GM10248 (cell line): ENCODE measurements around the gene SHROOM3.

ENCODE experiments used
- CTCF ChIA-PET: fragments of 300-600 bp; sonication (Branson Sonifier 250); formaldehyde crosslinking; extraction: SDS; loops from one replicate; lab custom pipeline; 2021; ENCODE audit warnings: antibody characterized with exemption; lab: Yijun Ruan, JAX
- POLR2A ChIA-PET: fragments of 350-650 bp; sonication (Branson Sonifier 250); formaldehyde crosslinking; extraction: SDS; loops from one replicate; lab custom pipeline; 2020; ENCODE audit warnings: antibody characterized with exemption; lab: Yijun Ruan, JAX
- DNase-seq: peaks from one replicate; pipeline ENCODE4 v3.0.0; 2012; ENCODE audit errors: extremely low spot score
- TF ChIP-seq, protein P1 (sequence below): IDR thresholded peaks from 2 replicates; pipeline ENCODE4 v1.5.1; 2012; ENCODE audit warnings: mild to moderate bottlenecking, low read depth; ENCODE audit errors: extremely low read depth, missing control alignments, control extremely low read depth

The SHROOM3 gene

DNA sequence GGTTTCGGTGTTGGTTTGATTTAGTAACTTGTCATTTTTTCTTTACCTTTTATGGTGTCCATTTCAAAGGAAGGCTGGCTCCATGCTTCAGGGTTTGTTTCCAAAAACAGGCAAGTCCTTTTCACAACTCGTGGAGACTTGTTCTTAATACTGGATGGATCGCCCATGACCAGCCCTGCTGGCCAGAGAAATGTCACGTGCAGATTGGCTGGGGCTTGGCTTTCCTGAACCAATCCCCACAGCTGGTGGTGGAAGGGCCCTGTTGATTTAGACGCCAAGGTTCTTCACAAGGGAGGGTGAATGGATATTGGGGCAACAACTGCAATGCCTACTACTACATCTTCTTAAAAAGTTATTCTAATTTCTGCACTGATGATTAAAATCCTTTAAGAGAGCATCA, 92.6 kb downstream of the SHROOM3 start:
- no peak for DNase-seq
- CTCF ChIA-PET, result no interaction called here
- TF ChIP-seq, protein P1, sequence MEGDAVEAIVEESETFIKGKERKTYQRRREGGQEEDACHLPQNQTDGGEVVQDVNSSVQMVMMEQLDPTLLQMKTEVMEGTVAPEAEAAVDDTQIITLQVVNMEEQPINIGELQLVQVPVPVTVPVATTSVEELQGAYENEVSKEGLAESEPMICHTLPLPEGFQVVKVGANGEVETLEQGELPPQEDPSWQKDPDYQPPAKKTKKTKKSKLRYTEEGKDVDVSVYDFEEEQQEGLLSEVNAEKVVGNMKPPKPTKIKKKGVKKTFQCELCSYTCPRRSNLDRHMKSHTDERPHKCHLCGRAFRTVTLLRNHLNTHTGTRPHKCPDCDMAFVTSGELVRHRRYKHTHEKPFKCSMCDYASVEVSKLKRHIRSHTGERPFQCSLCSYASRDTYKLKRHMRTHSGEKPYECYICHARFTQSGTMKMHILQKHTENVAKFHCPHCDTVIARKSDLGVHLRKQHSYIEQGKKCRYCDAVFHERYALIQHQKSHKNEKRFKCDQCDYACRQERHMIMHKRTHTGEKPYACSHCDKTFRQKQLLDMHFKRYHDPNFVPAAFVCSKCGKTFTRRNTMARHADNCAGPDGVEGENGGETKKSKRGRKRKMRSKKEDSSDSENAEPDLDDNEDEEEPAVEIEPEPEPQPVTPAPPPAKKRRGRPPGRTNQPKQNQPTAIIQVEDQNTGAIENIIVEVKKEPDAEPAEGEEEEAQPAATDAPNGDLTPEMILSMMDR, result no peak
- POLR2A ChIA-PET, result no interaction called here

DNA sequence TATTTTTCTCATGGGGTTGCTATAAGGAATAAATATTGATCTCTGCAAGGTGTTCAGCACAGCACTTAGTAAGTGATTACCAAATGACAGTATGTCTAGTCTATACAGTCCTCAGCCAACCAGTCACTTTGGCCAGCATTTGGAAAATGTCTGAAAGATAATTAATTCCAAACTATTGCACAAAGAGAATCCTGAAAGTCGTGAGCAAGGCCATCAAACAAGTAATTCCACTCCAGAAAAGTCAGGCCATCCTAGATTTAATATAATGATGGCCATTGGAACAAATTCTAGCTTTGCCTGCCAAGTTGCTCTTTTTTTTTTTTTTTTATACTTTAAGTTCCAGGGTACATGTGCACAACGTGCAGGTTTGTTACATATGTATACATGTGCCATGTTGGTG, 96.6 kb downstream of the SHROOM3 start:
- POLR2A ChIA-PET, result no interaction called here
- TF ChIP-seq, protein P1, result no peak

DNA sequence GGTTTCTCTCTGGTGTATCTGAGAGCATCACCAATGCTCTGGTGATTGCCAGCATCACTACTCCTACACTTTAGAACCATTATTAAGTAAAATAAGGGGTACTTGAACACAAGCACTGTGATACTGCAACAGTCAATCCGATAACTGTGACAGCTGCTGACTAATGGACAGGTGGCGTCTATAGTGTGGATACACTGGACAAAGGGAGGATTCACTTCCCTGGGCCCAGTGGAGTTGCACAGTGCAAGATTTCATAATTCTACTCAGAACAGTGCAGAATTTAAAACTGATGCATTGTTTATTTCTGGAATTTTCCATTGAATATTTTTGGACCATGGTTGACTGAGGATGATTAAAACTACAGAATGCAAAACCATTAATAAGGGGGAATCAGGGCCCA, 97.8 kb downstream of the SHROOM3 start:
- ChIA-PET POLR2A (no interaction called here), CTCF (interaction anchor here (1.0 to 1.2 kb wide), 2 partner anchors 10 to 12 kb away, joined by 3 read pairs; no protein-coding TSS in a partner anchor)
- TF ChIP-seq, protein P1, result no peak
- no peak for DNase-seq

More for the DNA sequence above, 96.6 kb downstream of the SHROOM3 start:
- CTCF ChIA-PET, result interaction anchor here (2.1 kb wide), 1 partner anchor 11 kb away, joined by 10 read pairs; no protein-coding TSS in a partner anchor
- no peak for DNase-seq

DNA sequence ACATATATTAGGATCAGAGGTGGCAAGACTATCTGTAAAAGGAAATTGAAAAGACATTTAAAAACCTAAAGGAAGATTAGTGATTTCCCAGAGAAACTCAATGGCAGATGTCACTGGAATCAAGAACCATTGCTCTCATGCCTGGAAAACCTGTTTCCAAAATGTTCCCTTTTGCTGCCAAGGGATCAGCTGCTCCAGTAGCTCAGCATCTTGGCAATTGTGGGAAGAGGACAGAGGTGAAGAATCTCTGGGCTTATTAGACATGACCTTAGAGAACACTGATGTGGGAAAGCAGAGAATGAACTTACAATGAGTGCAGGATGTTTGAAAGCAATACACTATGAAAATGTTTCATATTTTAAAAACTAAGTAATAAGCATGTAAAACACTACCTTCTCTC, 98.3 kb downstream of the SHROOM3 start:
- CTCF ChIA-PET, result interaction anchor here (1.0 to 1.4 kb wide), 3 partner anchors 11 to 23 kb away, joined by 3 to 4 read pairs (median 3); no protein-coding TSS in a partner anchor
- DNase-seq, result no peak
- POLR2A ChIA-PET, result no interaction called here
- TF ChIP-seq, protein P1, result no peak

DNA sequence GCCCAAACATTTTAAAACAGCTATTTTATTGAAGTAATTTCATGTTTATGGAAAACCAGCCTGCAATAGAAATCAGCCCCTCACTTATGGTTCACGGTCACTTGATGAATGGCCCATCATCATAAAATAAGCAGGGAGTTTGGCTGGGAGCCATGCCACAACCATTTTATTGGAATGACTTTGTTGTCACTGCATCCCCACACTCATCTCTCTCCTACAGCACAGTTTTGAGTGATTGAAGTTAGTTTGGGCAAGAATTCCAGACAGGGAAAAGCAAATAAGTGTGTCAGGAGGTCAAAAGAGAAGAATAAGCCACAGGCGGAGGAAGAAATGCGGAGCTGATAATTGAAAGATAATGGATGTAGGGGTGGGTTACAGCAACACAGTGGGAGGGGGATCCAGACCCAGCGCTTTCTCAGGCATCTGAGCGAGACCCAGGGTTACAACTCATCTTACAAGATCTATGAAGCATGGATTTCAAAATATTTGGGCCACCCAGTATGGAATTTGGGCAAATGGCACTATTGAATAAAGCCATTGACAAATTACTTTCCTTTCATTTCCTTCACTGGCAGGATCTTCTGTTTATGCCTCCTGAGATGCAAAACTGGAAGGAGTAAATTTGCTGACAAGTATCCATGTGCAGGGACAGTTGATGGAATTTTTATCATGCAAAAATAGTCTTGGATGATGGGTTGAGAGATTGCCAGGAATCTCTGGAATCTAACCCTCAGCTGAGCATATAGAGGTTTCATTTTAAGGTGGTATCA, 100.8 kb downstream of the SHROOM3 start:
- CTCF ChIA-PET, result no interaction called here

DNA sequence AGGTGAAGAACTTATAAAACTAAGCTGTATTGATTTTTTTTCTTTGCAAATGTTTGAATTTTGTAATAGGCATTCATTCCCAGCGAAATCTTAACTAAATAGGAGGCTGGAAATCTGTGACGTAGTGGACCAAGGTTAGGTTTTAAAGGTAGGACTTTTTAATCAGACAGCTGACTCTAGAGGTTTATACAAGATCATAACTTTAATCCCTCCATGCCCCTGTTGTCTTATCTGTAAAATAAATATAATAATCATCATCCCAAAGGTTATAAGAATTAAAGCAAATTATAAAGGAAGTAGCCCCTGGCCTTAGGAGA, 101.3 kb downstream of the SHROOM3 start:
- ChIA-PET CTCF (no interaction called here), POLR2A (no interaction called here)
- TF ChIP-seq, protein P1, result no peak
- DNase-seq, result no peak

More for the DNA sequence above, 100.8 kb downstream of the SHROOM3 start:
- TF ChIP-seq, protein P1, result no peak
- POLR2A ChIA-PET, result no interaction called here
- DNase-seq, result no peak

DNA sequence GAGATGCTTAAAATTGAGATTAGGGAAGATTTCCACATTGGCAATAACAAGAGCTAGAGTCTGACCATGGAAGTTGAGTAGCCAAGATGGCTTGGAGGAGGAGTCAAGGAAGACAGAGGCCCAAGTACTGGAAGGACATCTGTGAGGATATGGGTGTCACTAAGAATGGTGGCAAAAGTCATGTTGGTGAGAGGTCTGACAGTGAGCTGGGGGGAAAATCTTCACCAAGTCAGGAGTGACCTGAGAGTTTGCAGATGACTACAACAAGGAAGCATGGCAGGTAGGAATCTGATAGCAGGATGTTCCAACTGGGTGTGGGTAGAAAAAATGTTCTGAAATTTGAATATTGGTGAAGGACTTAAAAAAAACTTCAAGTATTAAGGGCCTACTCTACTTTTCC, 103.3 kb downstream of the SHROOM3 start:
- TF ChIP-seq, protein P1, result no peak
- CTCF ChIA-PET, result interaction anchor here (1.0 to 1.8 kb wide), 4 partner anchors 8 to 34 kb away, joined by 3 to 8 read pairs (median 6); no protein-coding TSS in a partner anchor
- DNase-seq, result no peak
- POLR2A ChIA-PET, result no interaction called here
